ENCODE results near the gene PHF2.
A peak's percentile ranks its signal among the peaks of the same experiment; 100 is the strongest.

The PHF2 gene

DNA sequence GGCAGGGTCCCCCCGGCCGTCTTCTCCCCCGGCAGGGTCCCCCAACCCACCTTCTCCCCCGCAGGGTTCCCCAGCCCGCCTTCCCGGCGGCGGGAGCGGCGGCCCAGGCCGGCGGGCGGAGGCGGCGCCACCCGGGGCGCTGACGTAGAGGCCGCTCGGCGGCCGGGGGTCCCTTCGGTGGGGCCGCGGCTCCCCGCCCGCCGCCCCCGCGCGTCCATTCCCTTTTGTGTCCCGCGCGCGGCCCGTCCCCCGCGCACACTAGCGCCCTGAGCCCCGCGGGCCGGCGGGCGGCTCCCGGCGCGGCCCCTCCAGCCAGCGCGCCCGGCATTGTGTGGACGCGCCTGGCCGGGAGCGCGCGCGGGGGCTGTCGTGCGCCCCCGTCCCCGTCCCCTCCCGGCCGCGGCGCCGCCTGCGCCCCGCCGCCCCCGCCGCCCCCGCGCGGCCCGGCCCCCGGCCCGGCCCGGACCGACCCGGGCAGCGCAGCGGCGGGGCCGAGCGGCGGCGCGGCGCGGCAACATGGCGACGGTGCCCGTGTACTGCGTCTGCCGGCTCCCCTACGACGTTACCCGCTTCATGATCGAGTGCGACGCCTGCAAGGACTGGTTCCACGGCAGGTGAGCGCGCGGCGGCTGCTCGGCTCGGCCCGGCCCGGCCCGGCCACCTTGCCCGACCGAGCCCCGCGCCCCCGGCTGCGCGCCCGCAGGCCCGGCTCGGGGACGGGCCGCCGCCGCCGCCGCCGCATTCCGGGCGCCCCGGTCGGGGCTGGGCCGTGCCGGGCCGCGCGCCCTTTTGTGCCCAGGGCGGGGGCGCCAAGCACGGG lies at the start of gene PHF2:
Gene PHF2, plus strand, starts transcription at position 327 of the 820 bp plus-strand sequence. Its CDS starts 190 bp downstream, at position 517.
- DNase-seq = peak in 6 of 58 donors; percentile 25 to 58 (median 38)

DNA sequence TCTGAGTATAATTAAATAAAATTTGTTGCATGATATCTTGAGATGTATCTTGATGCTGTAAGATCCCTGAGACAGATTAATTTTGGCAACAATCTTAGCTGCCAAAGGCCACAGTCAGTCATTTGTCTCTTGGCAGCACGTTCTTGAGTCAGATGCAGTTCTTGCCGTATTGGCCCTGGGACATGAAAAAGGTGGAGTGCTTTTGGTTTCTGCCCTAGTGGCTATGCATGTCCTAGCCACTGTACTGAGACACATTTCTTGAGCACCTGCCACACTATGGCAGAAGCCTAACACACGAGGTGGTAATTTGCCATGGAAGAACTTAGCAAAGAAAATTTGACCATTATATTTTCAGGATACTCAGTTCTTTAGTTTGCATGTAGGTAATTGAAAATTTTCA lies 45.0 kb upstream of the PHF2 start:
- no peak for DNase-seq

DNA sequence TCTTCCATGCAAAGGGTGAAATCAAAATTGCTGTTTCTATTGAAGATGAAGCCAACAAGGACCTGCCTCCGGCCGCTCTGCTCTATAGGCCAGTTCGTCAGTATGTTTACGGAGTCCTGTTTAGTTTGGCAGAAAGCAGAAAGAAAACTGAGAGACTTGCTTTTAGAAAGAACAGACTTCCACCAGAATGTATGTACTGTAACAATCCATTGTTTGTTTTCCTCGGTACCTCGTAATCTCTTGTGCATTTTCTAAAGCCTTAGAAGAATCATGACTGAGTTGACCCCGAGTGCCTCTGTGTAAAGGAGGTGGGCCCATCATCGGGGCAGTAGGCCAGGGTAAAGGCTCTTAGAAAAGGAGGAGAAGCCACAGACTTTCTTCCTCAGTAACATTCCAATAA lies 44.2 kb upstream of the PHF2 start:
- DNase-seq = no peak

DNA sequence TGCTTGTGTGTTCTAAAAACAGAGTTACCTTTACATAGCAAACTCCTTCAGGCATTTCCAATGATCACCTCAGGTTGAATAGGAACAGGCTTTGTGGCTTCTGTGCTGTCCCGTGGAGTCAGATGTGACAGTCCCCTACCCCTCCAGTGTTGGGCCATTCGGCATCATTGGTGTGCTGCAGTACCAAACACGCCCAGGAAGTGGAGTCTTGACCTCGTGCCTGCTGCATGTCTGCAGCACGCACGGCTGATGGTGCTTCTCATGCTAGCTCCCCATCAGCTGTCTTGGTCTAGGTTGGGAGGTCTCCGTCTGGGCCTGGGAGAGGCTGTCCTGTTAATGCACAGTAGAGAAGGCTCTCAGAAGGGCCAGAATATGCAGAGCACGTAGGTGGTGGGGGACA lies 42.5 kb upstream of the PHF2 start:
- peak in 1 of 58 donors; percentile 6 for DNase-seq

DNA sequence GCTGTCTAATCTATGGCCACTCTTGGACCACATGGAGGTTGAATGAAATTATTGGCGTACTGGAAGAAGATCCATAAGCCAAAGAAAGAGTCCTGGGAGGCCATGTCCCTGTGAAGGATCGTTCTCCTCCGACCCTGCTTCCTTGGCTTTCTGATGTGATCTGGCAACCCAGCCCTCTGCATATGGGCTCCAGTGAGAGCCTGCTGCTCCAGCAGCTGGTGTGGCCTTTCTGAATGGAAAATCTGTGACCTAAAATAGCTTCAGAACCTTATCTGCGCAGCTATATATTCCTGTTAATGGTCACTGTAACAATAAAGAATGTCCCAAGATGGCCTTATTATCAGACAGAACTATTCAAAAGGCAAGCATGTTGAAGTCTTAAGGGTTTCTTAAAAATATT lies 40.2 kb upstream of the PHF2 start:
- no peak for DNase-seq

DNA sequence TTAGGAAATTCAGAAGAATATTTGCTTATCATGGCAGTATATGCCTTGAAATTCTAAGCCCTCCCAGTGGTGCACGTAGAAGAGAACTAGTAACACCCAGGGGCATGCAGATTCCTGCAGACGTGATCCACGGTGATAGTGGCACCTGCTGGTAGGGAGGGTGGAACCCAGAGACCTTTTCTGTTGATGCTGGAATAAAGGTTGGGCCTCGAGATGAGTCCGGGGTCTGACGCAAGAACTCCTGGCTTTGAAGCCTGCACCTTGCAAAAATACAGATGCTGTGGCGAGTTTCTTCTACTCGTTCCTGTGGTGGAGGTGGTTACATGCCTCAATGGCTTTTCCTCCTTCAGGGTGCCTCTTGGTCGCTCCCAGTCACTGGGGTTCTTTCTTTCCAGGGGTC lies 39.5 kb upstream of the PHF2 start:
- DNase-seq = no peak

DNA sequence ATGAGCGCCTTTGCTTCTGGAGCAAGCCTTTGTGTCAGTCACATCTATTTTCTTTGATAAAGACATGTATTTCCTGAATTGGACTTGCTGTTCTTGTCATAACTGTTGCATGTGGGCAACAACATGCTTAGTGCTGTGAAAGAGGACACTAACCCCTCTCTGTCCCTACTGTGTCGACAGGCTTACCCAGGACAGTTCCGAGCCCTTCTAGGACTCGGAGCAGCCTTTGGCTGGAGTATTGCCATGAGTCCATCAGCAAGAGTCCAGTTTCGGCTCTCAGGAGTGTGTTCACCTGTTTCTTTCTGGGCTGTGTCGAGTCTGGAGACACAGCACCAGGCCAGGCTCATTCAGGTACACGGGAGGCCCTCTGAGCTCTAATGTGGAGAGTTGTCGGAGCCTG lies 36.1 kb upstream of the PHF2 start:
- DNase-seq = no peak

DNA sequence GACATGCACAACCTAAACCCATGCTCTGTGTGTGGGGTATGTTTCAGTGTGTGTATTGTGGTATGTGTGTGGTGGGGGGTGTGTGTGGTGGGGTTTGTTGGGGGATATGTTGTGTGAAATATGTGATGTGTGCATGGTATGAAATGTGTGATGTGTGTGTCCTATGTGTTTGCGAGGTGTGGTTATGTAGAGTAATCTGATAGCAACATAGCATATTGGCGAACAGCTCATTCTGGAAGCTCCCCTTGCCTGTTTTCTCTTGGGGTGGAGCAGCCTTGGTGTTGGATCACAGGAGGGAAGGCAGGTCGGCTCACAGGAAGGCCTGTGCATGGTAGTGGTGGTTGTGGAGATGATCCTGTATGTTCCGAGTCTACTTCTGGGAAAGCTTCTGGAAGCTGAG lies 35.4 kb upstream of the PHF2 start:
- DNase-seq = no peak

DNA sequence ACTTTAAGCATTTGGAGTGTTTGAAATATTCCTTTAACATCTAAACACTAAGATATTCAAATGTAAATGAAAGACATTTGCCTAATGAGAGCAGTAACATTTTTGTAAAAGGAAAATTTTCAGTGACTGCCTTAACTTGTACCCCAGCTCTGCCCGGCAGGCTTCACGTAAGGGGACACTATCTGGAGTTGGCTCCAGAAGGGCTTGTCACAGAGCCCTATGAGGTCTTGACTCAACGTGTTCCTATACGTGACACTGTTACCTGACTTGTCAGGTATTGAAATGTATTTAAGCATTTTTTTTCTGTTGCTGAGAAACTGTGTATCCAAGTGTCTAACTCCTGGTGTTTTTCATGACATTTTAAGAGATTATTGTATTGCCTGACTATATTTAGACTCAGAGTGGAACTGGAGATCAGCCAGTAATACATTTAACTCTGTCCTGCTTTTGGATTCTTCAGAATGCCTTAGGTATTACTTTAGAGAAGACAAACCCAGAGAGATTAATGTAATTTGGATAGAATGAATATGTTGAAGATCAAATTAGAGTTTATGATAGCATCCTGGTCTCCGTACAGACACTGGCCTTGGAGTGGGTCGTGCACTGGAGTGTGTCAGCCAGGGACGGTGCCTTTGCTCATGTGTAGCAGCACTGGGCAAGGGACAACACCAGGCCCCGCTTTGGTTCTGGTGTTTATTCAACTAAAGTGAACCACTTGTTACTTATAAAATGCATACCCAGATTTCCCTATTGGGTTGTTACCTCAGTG lies 34.6 kb upstream of the PHF2 start:
- no peak for DNase-seq

DNA sequence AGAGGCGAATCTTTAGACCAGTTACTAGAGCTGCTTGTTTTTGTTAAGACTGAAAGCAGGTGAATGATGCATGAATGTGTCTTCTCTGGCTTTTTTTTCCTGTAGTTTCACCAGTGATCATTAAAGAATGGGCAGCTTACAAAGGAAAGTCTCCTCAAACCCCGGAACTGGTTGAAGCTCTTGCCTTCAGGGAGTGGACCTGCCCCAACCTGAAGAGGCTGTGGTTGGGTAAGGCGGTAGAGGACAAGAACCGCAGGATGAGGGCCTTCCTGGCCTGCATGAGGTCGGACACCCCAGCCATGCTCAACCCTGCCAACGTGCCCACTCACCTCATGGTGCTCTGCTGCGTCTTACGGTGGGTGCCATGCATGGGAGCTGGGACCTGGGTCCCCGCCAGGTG lies 33.3 kb upstream of the PHF2 start:
- no peak for DNase-seq

DNA sequence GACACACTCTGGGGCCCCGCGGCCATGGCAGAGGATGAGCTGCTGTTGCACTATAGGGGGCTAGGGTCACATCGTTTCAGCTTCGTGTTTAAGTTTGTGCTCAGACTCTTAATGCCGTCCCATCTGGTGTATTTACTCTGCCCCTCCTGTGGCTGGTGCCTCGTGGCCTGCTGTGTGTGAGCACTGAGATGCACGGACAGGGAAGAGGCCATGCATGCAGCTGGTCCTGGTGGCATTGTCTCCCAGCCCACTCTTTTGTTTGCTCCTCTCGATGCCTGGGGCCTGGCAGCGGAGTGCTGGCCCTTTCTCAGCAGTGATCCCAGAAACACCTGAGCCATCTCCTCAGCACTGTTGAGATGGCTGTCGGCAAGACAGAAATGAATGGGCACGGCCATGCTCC lies 30.0 kb upstream of the PHF2 start:
- no peak for DNase-seq

DNA sequence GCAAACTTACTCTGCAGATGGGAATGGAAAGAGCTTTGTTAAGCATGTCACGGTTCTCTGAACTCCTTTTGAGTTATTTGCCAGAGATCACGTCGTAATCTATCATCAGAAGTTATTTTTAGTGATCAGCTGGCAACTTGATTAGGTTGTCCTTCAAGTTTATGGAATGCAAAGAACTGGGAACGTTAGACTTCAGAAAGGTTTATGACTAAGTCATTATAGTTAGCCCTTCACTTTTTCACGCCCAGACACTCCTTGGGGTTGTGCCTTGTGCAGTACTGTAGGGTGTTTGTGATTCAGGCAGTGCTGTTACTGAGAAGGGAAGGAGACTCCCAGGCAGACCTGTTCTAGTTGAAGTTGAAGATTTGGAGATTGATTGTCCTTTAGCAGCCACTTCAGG lies 26.8 kb upstream of the PHF2 start:
- DNase-seq = no peak

DNA sequence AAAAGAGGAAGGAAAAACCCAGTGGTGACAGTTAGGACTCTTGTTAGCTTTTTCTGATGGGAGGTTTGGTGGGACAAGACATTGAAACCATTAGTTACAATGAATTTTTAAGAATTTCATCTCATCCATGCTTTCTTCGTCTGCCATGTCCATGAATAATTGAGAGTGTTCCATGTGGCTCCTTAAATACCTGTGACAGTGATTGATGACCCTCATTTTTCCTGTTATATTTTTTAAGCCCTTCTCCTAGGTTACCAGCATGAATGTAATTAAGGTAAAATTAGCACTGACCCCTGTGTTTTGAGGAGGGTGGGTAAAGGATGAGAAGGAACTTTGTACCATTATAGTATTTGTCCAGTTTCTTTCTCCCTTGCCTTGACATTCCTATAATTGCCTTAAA lies 23.5 kb upstream of the PHF2 start:
- DNase-seq = no peak

DNA sequence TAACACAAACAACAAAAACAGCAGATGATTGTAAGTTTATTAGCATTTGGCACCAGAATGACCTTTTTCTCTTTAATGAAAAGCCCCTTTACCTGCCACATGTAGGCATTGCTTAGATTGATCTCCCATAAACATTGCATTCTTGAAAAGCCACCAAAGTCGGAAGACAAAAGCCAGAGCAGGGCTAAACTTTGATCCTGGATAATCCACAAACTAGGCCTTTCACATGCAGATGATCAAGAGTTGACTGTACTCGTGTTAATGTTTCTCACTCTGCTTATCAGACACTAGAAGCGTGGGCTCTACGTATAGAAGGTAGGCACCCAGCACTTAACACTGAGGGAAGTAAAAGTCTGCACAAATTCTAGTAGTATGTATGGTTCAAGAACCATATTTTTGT lies 21.0 kb upstream of the PHF2 start:
- DNase-seq = no peak

DNA sequence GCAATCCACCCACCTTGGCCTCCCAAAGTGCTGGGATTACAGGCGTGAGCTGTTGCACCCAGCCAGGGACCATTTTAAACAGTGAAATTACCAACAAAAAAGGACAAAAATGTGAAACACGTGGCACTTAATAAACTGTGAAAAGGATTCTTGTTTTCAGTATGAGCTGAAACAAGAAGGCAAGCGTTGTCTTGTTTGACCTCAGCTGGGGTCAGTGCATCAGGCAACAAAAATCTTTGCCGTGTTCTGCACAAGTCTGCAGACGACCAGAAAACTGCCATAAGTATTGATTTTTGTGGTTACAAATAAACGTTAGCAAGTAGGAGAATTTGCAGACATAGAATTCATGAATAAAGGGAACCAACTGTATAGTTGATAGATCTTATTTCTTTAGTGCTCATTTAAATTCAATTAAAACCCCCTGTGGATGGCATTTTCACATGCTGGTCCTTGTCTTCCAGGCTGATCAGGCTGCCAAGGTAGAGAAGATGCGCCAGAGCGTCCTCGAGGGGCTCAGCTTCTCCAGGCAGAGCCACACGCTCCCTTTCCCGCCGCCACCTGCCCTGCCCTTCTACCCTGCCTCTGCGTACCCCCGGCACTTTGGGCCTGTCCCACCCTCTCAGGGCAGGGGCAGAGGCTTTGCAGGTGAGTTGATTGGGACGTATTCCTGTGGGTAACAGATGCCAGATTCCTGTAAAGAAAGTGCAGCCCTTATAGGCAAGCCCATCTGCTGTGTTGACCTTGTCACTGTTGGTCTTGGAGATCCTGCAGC lies 18.8 kb upstream of the PHF2 start:
- no peak for DNase-seq

DNA sequence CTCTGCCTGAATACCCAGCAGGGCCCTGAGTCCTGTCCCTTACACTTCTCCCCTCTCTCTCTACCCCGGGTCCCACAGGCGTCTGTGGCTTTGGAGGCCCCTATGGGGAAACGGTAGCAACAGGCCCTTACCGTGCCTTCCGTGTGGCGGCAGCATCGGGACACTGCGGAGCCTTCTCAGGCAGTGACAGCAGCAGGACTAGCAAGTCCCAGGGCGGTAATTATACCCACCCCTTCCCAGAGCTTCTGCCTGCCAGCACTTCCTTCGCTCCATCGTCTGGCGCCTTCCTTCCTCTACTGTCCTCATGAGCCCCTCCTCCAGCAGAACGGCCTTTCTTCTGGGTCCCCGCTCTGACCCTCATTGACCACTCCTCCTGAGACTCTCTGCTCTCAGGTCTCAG lies 17.9 kb upstream of the PHF2 start:
- DNase-seq = no peak

DNA sequence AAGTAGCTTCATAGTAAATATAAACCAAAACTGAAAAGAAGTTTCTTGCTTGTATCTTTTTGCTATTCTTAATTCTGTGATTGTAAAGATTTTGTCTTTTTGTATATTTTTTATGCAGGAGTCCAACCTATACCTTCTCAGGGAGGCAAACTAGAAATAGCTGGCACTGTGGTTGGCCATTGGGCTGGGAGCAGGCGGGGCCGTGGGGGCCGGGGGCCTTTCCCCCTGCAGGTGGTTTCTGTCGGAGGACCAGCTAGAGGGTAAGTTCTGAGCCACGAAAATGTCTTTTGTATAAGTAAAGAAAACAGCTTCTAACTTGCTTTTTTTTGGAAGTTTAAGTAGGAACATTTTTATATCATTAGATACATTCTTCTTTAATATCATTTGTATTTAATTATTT lies 15.4 kb upstream of the PHF2 start:
- DNase-seq = no peak

DNA sequence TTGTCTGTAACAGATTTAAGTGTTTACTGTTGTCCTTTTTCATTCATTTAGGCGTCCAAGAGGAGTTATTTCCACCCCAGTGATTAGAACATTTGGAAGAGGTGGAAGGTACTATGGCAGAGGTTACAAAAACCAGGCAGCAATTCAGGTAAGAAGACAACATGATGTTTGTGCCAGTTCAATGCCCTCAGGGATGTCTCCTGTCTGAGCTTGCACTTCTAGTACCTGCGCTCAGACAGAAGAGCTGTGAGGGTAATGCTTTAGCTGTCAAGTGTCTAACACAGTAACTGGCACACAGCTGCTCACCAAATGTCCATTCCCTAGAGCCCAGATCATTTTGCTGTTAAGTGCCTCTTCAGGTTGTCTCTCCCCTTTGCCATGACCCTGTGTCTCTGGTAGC lies 14.2 kb upstream of the PHF2 start:
- no peak for DNase-seq

DNA sequence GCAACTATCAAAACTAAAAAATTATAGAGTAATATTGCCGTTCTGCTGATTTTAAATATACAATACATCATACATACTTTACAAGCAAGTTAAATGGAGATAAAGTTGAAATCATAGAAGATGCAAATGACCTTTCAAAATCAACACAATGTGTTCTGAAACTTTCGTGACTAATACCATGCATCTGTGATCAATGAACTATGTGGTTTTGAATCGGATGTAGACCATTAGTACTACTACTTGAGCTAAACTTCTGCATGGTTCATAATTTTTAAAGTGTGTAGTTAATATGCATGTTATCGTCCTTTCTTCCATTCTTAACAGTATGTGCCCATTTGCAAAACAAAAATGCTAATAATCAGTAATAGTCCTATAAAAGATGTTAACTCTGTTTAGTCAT lies 11.3 kb upstream of the PHF2 start:
- no peak for DNase-seq

DNA sequence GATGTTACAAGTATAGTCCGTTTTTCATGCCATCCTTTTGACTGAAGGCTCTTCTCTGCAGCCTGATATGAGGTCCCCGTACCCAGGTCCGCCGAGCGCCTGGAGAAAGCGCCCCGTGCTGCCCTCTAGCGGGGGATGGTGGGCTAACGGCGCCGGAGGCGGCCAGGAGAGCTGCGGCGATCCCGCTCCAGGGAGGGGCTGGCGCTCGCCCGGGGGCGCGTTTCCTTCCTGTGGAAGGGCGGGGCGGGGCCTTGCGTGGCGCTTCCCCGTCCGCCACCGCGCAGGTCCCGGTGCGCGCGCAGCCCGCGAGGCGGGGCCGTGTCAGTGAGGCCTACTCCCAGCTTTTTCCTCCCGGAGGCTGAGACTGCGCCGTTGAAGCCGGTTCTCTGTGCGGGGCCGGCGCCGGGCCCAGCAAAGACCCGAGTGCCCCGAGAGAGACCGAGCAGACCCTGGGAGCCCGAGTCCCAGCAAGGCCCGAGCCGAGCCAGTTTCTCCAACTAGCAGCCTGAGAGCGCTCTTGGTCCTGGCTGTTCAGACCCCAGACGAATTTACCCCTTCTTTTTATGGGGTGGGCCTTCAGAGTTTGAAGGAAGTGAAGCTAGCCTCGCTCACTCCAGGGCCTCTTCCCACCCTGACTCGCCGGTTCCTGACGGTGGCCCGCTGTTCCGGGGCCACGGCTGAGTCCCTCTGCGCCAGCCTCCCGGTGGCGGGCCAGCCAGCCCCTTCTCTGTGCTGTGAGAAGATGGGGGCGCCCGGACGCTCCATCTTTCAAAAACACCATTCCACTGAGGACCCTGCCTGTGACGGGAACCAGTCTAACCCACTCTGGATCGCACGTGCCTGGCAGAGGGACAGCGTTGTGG lies 9.7 kb upstream of the PHF2 start:
- DNase-seq = peak; percentile 83 to 99 (median 97)

Measured in anterior cingulate cortex (tissue), 58 donors.